Measurements from ENCODE around the gene CLASP2.

Gene CLASP2

GRCh38 chr3:33729993-33730392, 11.9 kb upstream of the CLASP2 start:
- no peaks in the 10 kb centered on the region for H3K36me3 ChIP-seq (ENCODE audit: insufficient read depth, low read length)
- H3K27me3 ChIP-seq (ENCODE audit: insufficient read depth, low read length, poor library complexity, severe bottlenecking), result no peaks in the 10 kb centered on the region
- H3K4me3 ChIP-seq (ENCODE audit: low read length, poor library complexity, severe bottlenecking), result no peak overlapping the region
- H3K9ac ChIP-seq (ENCODE audit: low read depth, low read length, poor library complexity, severe bottlenecking), result no peak overlapping the region
- H4K20me1 ChIP-seq (ENCODE audit: insufficient read depth, low read length, poor library complexity, severe bottlenecking), result no peaks in the 10 kb centered on the region
- no peaks in the 10 kb centered on the region for H3K4me1 ChIP-seq (ENCODE audit: insufficient read depth, low read length, poor library complexity, severe bottlenecking)
- H3K79me2 ChIP-seq (ENCODE audit: insufficient read depth, low read length), result no peaks in the 10 kb centered on the region
- H3K9me3 ChIP-seq (ENCODE audit: insufficient read depth, low read depth, low read length), result peaks cover 6% of the 10 kb centered on the region; the same call in 1 of the 2 replicates
- no peak overlapping the region for H3K4me2 ChIP-seq (ENCODE audit: low read depth, low read length, poor library complexity, severe bottlenecking)
- H3F3A ChIP-seq (ENCODE audit: low read depth), result no peaks in the 10 kb centered on the region
- H2AFZ ChIP-seq (ENCODE audit: low read length), result no peak overlapping the region
- H3K9me2 ChIP-seq (replicated peaks; ENCODE audit: low read depth, low read length), result no peaks in the 10 kb centered on the region
- TF ChIP-seq EZH2phosphoT487 (IDR thresholded peaks at IDR 0.05; ENCODE audit: borderline replicate concordance), result no peak
- TF ChIP-seq CTCF (conservative IDR thresholded peaks at IDR 0.05; ENCODE audit: low read length), result no peak

GRCh38 chr3:33724256-33724655, 6.2 kb upstream of the CLASP2 start:
- Histone ChIP-seq H2AFZ (ENCODE audit: low read length) (no peak overlapping the region), H3K4me1 (ENCODE audit: insufficient read depth, low read length, poor library complexity, severe bottlenecking) (no peaks in the 10 kb centered on the region), H3K9me3 (ENCODE audit: insufficient read depth, low read depth, low read length) (no peaks in the 10 kb centered on the region), H3K9ac (ENCODE audit: low read depth, low read length, poor library complexity, severe bottlenecking) (no peak overlapping the region), H3K36me3 (ENCODE audit: insufficient read depth, low read length) (no peaks in the 10 kb centered on the region), H3F3A (ENCODE audit: low read depth) (no peaks in the 10 kb centered on the region), H4K20me1 (ENCODE audit: insufficient read depth, low read length, poor library complexity, severe bottlenecking) (no peaks in the 10 kb centered on the region), H3K27me3 (ENCODE audit: insufficient read depth, low read length, poor library complexity, severe bottlenecking) (no peaks in the 10 kb centered on the region), H3K79me2 (ENCODE audit: insufficient read depth, low read length) (no peaks in the 10 kb centered on the region), H3K9me2 (replicated peaks; ENCODE audit: low read depth, low read length) (no peaks in the 10 kb centered on the region), H3K4me2 (ENCODE audit: low read depth, low read length, poor library complexity, severe bottlenecking) (no peak overlapping the region), H3K4me3 (ENCODE audit: low read length, poor library complexity, severe bottlenecking) (no peak overlapping the region)
- TF ChIP-seq CTCF (conservative IDR thresholded peaks at IDR 0.05; ENCODE audit: low read length) (no peak), EZH2phosphoT487 (IDR thresholded peaks at IDR 0.05; ENCODE audit: borderline replicate concordance) (no peak)

- Histone ChIP-seq H3F3A (ENCODE audit: low read depth) (no peaks in the 10 kb centered on the region), H3K4me3 (ENCODE audit: low read length, poor library complexity, severe bottlenecking) (no peak overlapping the region), H4K20me1 (ENCODE audit: insufficient read depth, low read length, poor library complexity, severe bottlenecking) (no peaks in the 10 kb centered on the region), H3K9me2 (replicated peaks; ENCODE audit: low read depth, low read length) (no peaks in the 10 kb centered on the region), H3K36me3 (ENCODE audit: insufficient read depth, low read length) (no peaks in the 10 kb centered on the region), H3K9me3 (ENCODE audit: insufficient read depth, low read depth, low read length) (no peaks in the 10 kb centered on the region), H3K27me3 (ENCODE audit: insufficient read depth, low read length, poor library complexity, severe bottlenecking) (no peaks in the 10 kb centered on the region), H3K9ac (ENCODE audit: low read depth, low read length, poor library complexity, severe bottlenecking) (no peak overlapping the region), H3K79me2 (ENCODE audit: insufficient read depth, low read length) (0 out of 2 replicates have a peak, but pooled peaks cover 2% of the 10 kb centered on the region), H2AFZ (ENCODE audit: low read length) (no peak overlapping the region), H3K4me1 (ENCODE audit: insufficient read depth, low read length, poor library complexity, severe bottlenecking) (peaks cover 5% of the 10 kb centered on the region), H3K4me2 (ENCODE audit: low read depth, low read length, poor library complexity, severe bottlenecking) (no peak overlapping the region)
- TF ChIP-seq EZH2phosphoT487 (IDR thresholded peaks at IDR 0.05; ENCODE audit: borderline replicate concordance) (no peak), CTCF (conservative IDR thresholded peaks at IDR 0.05; ENCODE audit: low read length) (no peak)
Measured at GRCh38 chr3:33722626-33723370, 4.7 kb upstream of the CLASP2 start.

Measured in Loucy (cell line).